Body of pancreas (tissue), 4 donors: ENCODE results near the gene SHISA5. TPM values are rescaled to one million over a fixed set of nuclear protein-coding genes. Genes with fewer than 3 reads are reported as not detected.
A peak's percentile ranks its signal among the peaks of the same experiment; 100 is the strongest.

Experiments
- ATAC-seq: fragments of 150-250 bp; one replicate; pipeline ENCODE4 v1.9.1; 2016
- DNase-seq, 4 donors: peaks; one replicate each; pipeline ENCODE4 v3.0.0-alpha.2; 2019
- H3K27ac ChIP-seq, 4 donors: fragments of 200-600 bp; sonication (generic); 1 replicate in 3 of 4; 2 replicates in 1 of 4; pipeline versions ENCODE4 v1.5.1 to v1.6.1; 2016 to 2019; ENCODE audit warnings: mild to moderate bottlenecking in 1 of 4, mixed read lengths in 1 of 4, moderate library complexity in 1 of 4
- H3K27me3 ChIP-seq, 2 donors: fragments of 200-600 bp; sonication (generic); one replicate each; pipeline ENCODE4 v1.6.0; 2016; ENCODE audit warnings: mild to moderate bottlenecking in 1 of 2
- H3K36me3 ChIP-seq, 2 donors: fragments of 200-600 bp; sonication (generic); replicated peaks in 1 of 2; 2 replicates each; pipeline ENCODE4 v1.5.1; 2016; ENCODE audit warnings: low read depth in 2 of 2; ENCODE audit not compliant: insufficient read depth in 1 of 2
- H3K4me1 ChIP-seq: fragments of 200-600 bp; sonication (generic); one replicate; pipeline ENCODE4 v1.6.0; 2016
- H3K4me3 ChIP-seq, 2 donors: fragments of 200-600 bp; sonication (generic); 1 replicate in 1 of 2; 2 replicates in 1 of 2; pipeline ENCODE4 v1.5.1; 2016 to 2019
- H3K9me3 ChIP-seq, 3 donors: fragments of 200-600 bp; sonication (generic); 1 replicate in 2 of 3; 2 replicates in 1 of 3; pipeline ENCODE4 v1.5.1; 2016
- CTCF ChIP-seq, 7 experiments: fragments of 450-650 bp in 4 of 7; fragments of 200-600 bp in 3 of 7; sonication (generic) in 3 of 7; IDR thresholded peaks; one replicate each; pipeline ENCODE4 v1.5.1; 2016 to 2019; ENCODE audit warnings: antibody characterized with exemption in 7 of 7
- POLR2A ChIP-seq, 3 donors: fragments of 450-650 bp; IDR thresholded peaks; one replicate each; pipeline ENCODE4 v1.6.1; 2016; ENCODE audit warnings: antibody characterized with exemption in 3 of 3, mild to moderate bottlenecking in 2 of 3
- WGBS, 2 donors: methylation state at CpG; one replicate each; pipeline ENCODE4 v1.1.5; 2017; 5-methylcytosine and 5-hydroxymethylcytosine counted together
- intact Hi-C: fragments of 100-400 bp; cut with DNase I; formaldehyde crosslinking; loops from one replicate; pipeline ENCODE4 v1.15.1; 2023
- total RNA-seq, 2 donors: library from RNA; depleted of rRNA; stranded (reverse); fragments of >200 nt; gene quantifications; one replicate each; pipeline ENCODE4 v1.1.0, GENCODE V29; 2016

The SHISA5 gene
- total RNA-seq, 2 donors from 2014 or later = 46.5 to 48.5 TPM

- Histone ChIP-seq H3K36me3 (peaks cover 0 to 4% of the 10 kb centered on the region in 2 donors), H3K27ac (peak overlapping the region; percentile 1 to 96 (median 94)), H3K4me3 (no peak overlapping the region), H3K9me3 (no peaks in the 10 kb centered on the region), H3K4me1 (peaks cover 79% of the 10 kb centered on the region), H3K27me3 (no peaks in the 10 kb centered on the region)
- intact Hi-C loops = no loop called here
- DNase-seq (no peak), ATAC-seq (no peak)
- TF ChIP-seq CTCF (IDR thresholded peaks at IDR 0.05) (no peak), POLR2A (IDR thresholded peaks at IDR 0.05) (no peak)
- 54 to 61% methylated on average over 7 to 8 of the region's 8 CpGs for WGBS, 2 donors
Observed at GRCh38 chr3:48426944-48427629, 76.9 kb downstream of the SHISA5 start.

- Histone ChIP-seq H3K27me3 (no peaks in the 10 kb centered on the region), H3K9me3 (no peaks in the 10 kb centered on the region), H3K27ac (peak overlapping the region; percentile 68 to 96 (median 94)), H3K4me3 (no peak overlapping the region), H3K4me1 (peaks cover 76% of the 10 kb centered on the region), H3K36me3 (peaks cover 0 to 4% of the 10 kb centered on the region in 2 donors)
- WGBS, 2 donors = 14 to 55% methylated on average over 2 to 11 of the region's 11 CpGs
- DNase-seq (peak in 1 of 4 donors; percentile 25), ATAC-seq (no peak)
- intact Hi-C loops = no loop called here
- TF ChIP-seq POLR2A (IDR thresholded peaks at IDR 0.05) = peak in 1 of 3 donors; percentile 9
- TF ChIP-seq CTCF (IDR thresholded peaks at IDR 0.05) = no peak
Observed at GRCh38 chr3:48426401-48426909, 77.5 kb downstream of the SHISA5 start.

- Histone ChIP-seq H3K36me3 (peaks cover 0 to 4% of the 10 kb centered on the region in 2 donors), H3K9me3 (no peaks in the 10 kb centered on the region), H3K27ac (peak overlapping the region; percentile 68 to 96 (median 94)), H3K4me3 (no peak overlapping the region), H3K27me3 (no peaks in the 10 kb centered on the region), H3K4me1 (peaks cover 65% of the 10 kb centered on the region)
- DNase-seq (peak; percentile 56 to 72 (median 70)), ATAC-seq (peak; percentile 33)
- 55 to 71% methylated on average over 7 to 10 of the region's 13 CpGs for WGBS, 2 donors
- intact Hi-C loops = no loop called here
- TF ChIP-seq POLR2A (IDR thresholded peaks at IDR 0.05) (peak in 2 of 3 donors; percentile 62 to 64), CTCF (IDR thresholded peaks at IDR 0.05) (no peak)
Observed at GRCh38 chr3:48425281-48425812, 78.6 kb downstream of the SHISA5 start.

- 84% methylated on average over 26 of the region's 27 CpGs; no CpG with 5 or more reads in 1 of the 2 donors for WGBS, 2 donors
- Histone ChIP-seq H3K4me1 (peaks cover 60% of the 10 kb centered on the region), H3K27me3 (no peaks in the 10 kb centered on the region), H3K36me3 (peaks cover 0 to 4% of the 10 kb centered on the region in 2 donors), H3K9me3 (no peaks in the 10 kb centered on the region), H3K27ac (peak overlapping the region in 3 of 4 donors; percentile 93 to 96 (median 96)), H3K4me3 (no peak overlapping the region)
- ATAC-seq (no peak), DNase-seq (no peak)
- intact Hi-C loops = no loop called here
- TF ChIP-seq CTCF (IDR thresholded peaks at IDR 0.05) (no peak), POLR2A (IDR thresholded peaks at IDR 0.05) (no peak)
Observed at GRCh38 chr3:48423883-48424695, 79.9 kb downstream of the SHISA5 start.
